Liver (tissue), 3 donors: ENCODE data around the gene PGR.

Experiments
- CTCF ChIP-seq: fragments of 150-350 bp; IDR thresholded peaks from 2 replicates; pipeline ENCODE4 v1.5.1; 2017; ENCODE audit warnings: improper control_type of control experiment, low read depth, low read length; ENCODE audit not compliant: missing input control
- FOXA1 ChIP-seq: IDR thresholded peaks from 2 replicates; pipeline ENCODE4 v1.6.1; 2016; ENCODE audit warnings: antibody characterized with exemption
- JUND ChIP-seq, 2 donors: IDR thresholded peaks; 2 replicates each; pipeline ENCODE4 v1.6.1; 2016; ENCODE audit warnings: antibody characterized with exemption in 2 of 2
- RAD21 ChIP-seq, 2 donors: IDR thresholded peaks; 2 replicates each; pipeline ENCODE4 v1.6.1; 2016; ENCODE audit warnings: antibody characterized with exemption in 2 of 2, mild to moderate bottlenecking in 2 of 2
- TAF1 ChIP-seq: conservative IDR thresholded peaks from 2 replicates; pipeline ENCODE4 v1.6.1; 2016; ENCODE audit warnings: antibody characterized with exemption, mild to moderate bottlenecking
- TF ChIP-seq, protein P1 (sequence below): IDR thresholded peaks from 2 replicates; pipeline ENCODE4 v1.6.1; 2016; ENCODE audit warnings: antibody characterized with exemption
- TF ChIP-seq, protein P2 (sequence below): IDR thresholded peaks from 2 replicates; pipeline ENCODE4 v1.6.1; 2016; ENCODE audit warnings: antibody characterized with exemption
- TF ChIP-seq, protein P3 (sequence below): IDR thresholded peaks from 2 replicates; pipeline ENCODE4 v1.6.1; 2016; ENCODE audit warnings: antibody characterized with exemption, mild to moderate bottlenecking
- donor health status: healthy.
- donor health status: healthy.

DNA sequence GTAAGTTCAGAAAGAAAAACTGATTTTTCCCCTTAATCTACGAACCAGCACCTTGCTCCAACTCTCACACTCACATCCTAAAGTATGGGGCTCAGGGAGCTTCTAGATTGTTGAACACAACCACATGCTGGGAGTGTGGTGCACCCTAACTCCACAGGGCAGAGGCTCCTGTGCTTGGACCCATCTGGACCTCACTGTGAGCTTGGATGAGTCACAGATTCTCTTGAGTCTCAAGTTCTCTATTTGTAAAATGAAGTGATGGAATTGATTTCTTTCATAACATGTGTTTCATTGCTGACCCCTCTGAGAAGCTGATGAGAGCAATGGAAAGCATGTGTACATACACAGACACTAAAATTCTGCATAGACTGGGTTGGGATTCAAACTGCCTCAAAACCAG lies 109.7 kb downstream of the PGR start:
- TF ChIP-seq, protein P1, sequence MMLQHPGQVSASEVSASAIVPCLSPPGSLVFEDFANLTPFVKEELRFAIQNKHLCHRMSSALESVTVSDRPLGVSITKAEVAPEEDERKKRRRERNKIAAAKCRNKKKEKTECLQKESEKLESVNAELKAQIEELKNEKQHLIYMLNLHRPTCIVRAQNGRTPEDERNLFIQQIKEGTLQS: no peak
- TF ChIP-seq CTCF (no peak), RAD21 (IDR thresholded peaks at IDR 0.05) (no peak), TAF1 (no peak), JUND (IDR thresholded peaks at IDR 0.05) (no peak), FOXA1 (no peak)
- TF ChIP-seq, protein P2, sequence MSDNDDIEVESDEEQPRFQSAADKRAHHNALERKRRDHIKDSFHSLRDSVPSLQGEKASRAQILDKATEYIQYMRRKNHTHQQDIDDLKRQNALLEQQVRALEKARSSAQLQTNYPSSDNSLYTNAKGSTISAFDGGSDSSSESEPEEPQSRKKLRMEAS: no peak
- TF ChIP-seq, protein P3, sequence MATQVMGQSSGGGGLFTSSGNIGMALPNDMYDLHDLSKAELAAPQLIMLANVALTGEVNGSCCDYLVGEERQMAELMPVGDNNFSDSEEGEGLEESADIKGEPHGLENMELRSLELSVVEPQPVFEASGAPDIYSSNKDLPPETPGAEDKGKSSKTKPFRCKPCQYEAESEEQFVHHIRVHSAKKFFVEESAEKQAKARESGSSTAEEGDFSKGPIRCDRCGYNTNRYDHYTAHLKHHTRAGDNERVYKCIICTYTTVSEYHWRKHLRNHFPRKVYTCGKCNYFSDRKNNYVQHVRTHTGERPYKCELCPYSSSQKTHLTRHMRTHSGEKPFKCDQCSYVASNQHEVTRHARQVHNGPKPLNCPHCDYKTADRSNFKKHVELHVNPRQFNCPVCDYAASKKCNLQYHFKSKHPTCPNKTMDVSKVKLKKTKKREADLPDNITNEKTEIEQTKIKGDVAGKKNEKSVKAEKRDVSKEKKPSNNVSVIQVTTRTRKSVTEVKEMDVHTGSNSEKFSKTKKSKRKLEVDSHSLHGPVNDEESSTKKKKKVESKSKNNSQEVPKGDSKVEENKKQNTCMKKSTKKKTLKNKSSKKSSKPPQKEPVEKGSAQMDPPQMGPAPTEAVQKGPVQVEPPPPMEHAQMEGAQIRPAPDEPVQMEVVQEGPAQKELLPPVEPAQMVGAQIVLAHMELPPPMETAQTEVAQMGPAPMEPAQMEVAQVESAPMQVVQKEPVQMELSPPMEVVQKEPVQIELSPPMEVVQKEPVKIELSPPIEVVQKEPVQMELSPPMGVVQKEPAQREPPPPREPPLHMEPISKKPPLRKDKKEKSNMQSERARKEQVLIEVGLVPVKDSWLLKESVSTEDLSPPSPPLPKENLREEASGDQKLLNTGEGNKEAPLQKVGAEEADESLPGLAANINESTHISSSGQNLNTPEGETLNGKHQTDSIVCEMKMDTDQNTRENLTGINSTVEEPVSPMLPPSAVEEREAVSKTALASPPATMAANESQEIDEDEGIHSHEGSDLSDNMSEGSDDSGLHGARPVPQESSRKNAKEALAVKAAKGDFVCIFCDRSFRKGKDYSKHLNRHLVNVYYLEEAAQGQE: no peak
